Measurements from ENCODE around the gene UBQLNL.

GRCh38 chr11:5508605-5509004 lies 7.9 kb downstream of the UBQLNL start:
- TF ChIP-seq CTCF (IDR thresholded peaks at IDR 0.05) (no peak), POLR2AphosphoS5 (IDR thresholded peaks at IDR 0.05) (no peak), POLR2A (IDR thresholded peaks at IDR 0.05) (no peak)
